SK-N-SH treated with all-trans-retinoic acid at 6 μM for 48 hours (cell line): ENCODE results near the gene NRARP.

Experiments
- CREB5 ChIP-seq: fragments of 250-450 bp; sonication (Bioruptor Pico); IDR thresholded peaks from 2 replicates; pipeline ENCODE4 v1.5.1; 2020; ENCODE audit warnings: low read depth, mild to moderate bottlenecking, moderate library complexity
- PATZ1 ChIP-seq: fragments of 250-450 bp; sonication (Bioruptor Pico); IDR thresholded peaks from 2 replicates; pipeline ENCODE4 v1.8.0; 2020; ENCODE audit warnings: mild to moderate bottlenecking, moderate library complexity, borderline replicate concordance
- ZFP30 ChIP-seq: fragments of 450-650 bp; formaldehyde crosslinking; IDR thresholded peaks from 2 replicates; pipeline ENCODE4 v1.5.0; 2022; ENCODE audit warnings: mild to moderate bottlenecking, moderate library complexity
- ZNF565 ChIP-seq: fragments of 450-650 bp; formaldehyde crosslinking; conservative IDR thresholded peaks from 2 replicates; pipeline ENCODE4 v1.5.0; 2020; ENCODE audit warnings: low read depth, mild to moderate bottlenecking, moderate library complexity
- ZNF8 ChIP-seq: fragments of 450-650 bp; formaldehyde crosslinking; IDR thresholded peaks from 2 replicates; pipeline ENCODE4 v1.5.0; 2020; ENCODE audit warnings: mild to moderate bottlenecking, moderate library complexity

GRCh38 chr9:137315581-137316011 lies 13.5 kb upstream of the NRARP start:
- no peak for TF ChIP-seq CREB5 (CRISPR knock-in tag)
- no peak for TF ChIP-seq ZNF8 (CRISPR knock-in tag)
- no peak for TF ChIP-seq PATZ1 (CRISPR knock-in tag)
- no peak for TF ChIP-seq ZFP30 (CRISPR knock-in tag)
- no peak for TF ChIP-seq ZNF565 (CRISPR knock-in tag)
